Chondrocyte (in vitro differentiated cells): ENCODE measurements around the gene CRAMP1. TPM values are rescaled to one million over a fixed set of nuclear protein-coding genes. Genes with fewer than 3 reads are reported as not detected.

ENCODE experiments used
- DNase-seq: peaks from one replicate; pipeline ENCODE4 v3.0.0; 2021; ENCODE audit warnings: mixed read lengths, low spot score
- H3K27ac Mint-ChIP-seq: one replicate; pipeline ENCODE4 v1.8.0; 2021; ENCODE audit warnings: mild to moderate bottlenecking, moderate library complexity, mixed read lengths; ENCODE audit not compliant: unreplicated experiment
- H3K27me3 Mint-ChIP-seq: 2 replicates; pipeline ENCODE4 v1.8.0; 2021; ENCODE audit warnings: low read depth, mixed read lengths
- H3K36me3 Mint-ChIP-seq: 2 replicates; pipeline ENCODE4 v1.8.0; 2021; ENCODE audit warnings: low read depth, mixed read lengths
- H3K4me1 Mint-ChIP-seq: 2 replicates; pipeline ENCODE4 v1.8.0; 2021; ENCODE audit warnings: low read depth, mild to moderate bottlenecking, mixed read lengths
- H3K4me3 Mint-ChIP-seq: one replicate; pipeline ENCODE4 v1.8.0; 2021; ENCODE audit warnings: mild to moderate bottlenecking, moderate library complexity, mixed read lengths; ENCODE audit not compliant: unreplicated experiment
- H3K9me3 Mint-ChIP-seq: 2 replicates; pipeline ENCODE4 v1.8.0; 2021; ENCODE audit warnings: low read depth, mixed read lengths
- CTCF ChIP-seq: fragments of 200-600 bp; sonication (generic); IDR thresholded peaks from 2 replicates; pipeline ENCODE4 v1.5.0; 2021; ENCODE audit warnings: antibody characterized with exemption, mild to moderate bottlenecking, moderate library complexity
- total RNA-seq: library from RNA; stranded (reverse); gene quantifications from 3 replicates; pipeline ENCODE4 v1.2.1, GENCODE V29; 2021

CRAMP1 gene
- total RNA-seq, 1 donor from 2014 or later = 20.5 TPM

DNA sequence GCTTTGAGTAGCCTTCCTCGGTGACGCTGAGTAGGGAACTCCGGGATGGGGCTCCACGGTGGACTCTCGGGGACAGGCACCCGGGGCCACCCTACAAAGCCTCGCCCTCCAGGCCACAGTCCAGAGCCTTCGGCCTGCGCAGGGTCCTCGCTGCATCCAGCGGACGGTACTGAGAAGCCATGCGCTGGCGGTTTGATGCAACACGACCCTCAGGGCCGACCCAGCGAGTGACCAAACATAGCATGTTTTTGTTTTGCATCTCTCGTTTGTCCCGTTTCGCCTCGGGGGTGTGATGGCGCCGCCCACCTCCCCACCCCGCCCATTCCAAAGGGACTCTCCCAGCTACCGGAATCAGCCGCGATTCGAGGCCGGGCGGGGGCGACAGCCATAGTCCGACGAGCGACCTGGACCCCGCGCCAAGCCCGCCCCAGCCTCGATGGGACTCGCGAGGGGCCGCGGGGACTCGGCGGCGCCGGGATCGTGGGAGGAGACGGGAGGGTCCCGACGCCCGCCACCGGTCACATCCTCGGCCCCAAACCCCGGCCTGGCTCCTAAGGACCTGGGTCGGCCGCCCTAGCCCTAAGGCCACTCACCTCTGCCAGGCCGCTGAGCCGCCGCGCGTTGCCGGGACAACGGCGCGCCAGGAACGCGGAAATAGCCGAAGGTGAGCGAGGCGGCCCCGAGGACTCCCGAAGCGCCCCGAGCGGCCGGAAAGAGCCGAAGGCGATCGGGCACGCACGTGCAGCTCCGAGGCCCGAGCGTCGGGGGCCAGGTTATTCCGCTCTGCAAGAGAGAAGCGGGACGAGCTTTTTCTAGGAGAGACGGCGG lies 1.9 kb upstream of the CRAMP1 start:
- H3K4me1 Mint-ChIP-seq = peaks cover 36% of the 10 kb centered on the region
- no peak for DNase-seq
- H3K27me3 Mint-ChIP-seq = no peaks in the 10 kb centered on the region
- peak overlapping the region; percentile 79 for H3K27ac Mint-ChIP-seq
- H3K4me3 Mint-ChIP-seq = peak overlapping the region; percentile 76
- no peak for TF ChIP-seq CTCF
- peaks cover 3% of the 10 kb centered on the region for H3K36me3 Mint-ChIP-seq
- H3K9me3 Mint-ChIP-seq = no peaks in the 10 kb centered on the region

DNA sequence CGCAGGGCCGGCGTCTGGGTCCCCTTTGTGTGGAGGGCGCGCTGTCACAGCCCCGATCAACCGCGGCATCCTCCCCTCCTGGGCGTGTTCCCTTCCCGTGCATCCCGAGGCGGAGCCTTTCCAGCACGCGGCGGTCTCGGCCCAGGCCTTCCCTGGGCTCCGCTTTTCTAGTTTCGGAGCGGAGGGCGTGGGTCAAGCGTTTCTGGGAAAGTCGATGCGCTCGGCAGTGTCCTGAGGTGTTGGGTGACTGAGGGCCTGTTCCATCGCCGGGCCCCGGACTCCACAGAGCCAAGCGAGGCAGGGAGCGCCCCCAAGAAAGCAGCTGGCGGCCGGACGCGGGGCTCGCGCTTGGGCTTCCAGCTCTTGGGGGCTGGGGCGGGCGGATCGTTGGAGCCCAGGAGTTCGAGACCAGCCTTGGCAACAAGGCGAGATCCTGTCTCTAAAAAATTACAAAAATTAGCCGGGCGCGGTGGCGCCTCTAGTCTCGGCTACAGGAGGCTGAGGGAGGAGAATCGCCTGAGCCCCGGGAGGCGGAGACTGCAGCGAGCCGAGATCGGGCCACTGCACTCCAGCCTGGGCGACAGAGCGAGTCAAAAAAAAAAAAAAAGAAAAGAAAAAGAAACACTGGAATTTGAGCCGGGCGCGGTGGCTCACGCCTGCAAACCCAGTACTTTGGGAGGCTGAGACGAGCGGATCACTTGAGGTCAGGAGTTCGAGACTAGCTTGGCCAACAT lies 1.1 kb upstream of the CRAMP1 start:
- peaks cover 43% of the 10 kb centered on the region for H3K4me1 Mint-ChIP-seq
- H3K27ac Mint-ChIP-seq = peak overlapping the region; percentile 99
- H3K27me3 Mint-ChIP-seq = no peaks in the 10 kb centered on the region
- no peak for TF ChIP-seq CTCF
- no peak for DNase-seq
- peaks cover 3% of the 10 kb centered on the region for H3K36me3 Mint-ChIP-seq
- no peaks in the 10 kb centered on the region for H3K9me3 Mint-ChIP-seq
- peak overlapping the region; percentile 76 for H3K4me3 Mint-ChIP-seq

DNA sequence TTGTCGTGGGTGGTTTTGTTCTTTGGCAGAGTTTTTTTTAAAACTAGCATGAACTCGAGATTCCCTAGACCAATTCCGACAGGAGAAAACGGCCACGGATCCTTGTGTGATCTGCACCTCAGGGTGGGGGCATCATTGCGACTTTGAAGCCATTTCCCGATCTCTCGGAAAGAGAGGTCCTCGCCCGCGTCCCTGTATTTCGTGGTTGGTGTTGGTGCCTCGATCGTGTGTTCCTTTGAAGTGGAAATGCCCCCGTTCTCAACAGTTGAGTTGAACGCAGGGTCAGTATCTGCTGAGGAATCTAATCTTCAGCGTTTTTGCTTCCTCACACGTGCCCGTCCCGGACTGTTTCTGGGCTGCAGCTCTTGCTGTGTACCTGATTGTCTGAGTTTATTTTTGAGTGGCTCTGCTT lies 1.1 kb downstream of the CRAMP1 start:
- Mint-ChIP-seq H3K9me3 (no peaks in the 10 kb centered on the region), H3K36me3 (no peaks in the 10 kb centered on the region), H3K4me1 (peaks cover 47% of the 10 kb centered on the region), H3K27ac (peak overlapping the region; percentile 95), H3K4me3 (peak overlapping the region; percentile 91), H3K27me3 (no peaks in the 10 kb centered on the region)
- DNase-seq = no peak
- TF ChIP-seq CTCF = no peak

DNA sequence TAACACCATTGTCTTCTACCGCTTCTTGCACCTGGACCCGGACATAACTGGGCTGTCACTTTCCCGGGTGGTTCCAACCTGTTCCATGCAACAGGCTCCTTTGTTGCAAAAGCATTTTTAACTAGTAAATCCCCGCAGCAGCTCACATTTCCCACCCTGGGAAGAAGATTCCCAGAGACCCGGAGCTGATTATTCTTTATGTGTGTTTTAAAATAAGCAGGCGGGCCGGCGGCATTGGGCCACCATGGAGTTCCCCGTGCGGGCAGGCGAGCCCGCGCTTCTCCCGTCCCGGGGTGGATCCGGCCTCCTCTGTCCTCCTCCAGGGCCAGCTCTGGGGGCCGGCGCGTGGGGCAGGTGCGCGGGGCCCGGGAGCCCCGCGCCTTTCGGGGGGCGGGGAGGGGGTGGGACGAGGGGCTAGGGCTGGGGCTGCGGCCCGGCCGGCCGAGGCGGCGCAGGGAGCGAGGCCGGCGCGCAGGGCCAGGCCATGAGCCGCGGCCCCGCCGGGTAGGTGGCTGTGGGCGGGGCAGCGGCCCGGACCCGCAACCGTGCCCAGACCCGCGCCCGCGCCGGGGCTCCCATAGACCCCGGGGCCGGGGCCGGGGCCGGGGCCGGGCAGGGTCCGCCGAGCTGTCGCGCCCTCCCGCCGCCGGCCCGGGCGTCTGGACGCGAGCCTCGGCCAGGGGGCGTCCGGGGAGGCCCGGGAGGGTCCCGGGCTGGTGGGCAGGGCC lies 1.7 kb downstream of the CRAMP1 start:
- TF ChIP-seq CTCF = no peak
- Mint-ChIP-seq H3K27ac (peak overlapping the region; percentile 95), H3K9me3 (no peaks in the 10 kb centered on the region), H3K4me3 (peak overlapping the region; percentile 91), H3K27me3 (no peaks in the 10 kb centered on the region), H3K36me3 (no peaks in the 10 kb centered on the region), H3K4me1 (peaks cover 47% of the 10 kb centered on the region)
- DNase-seq = no peak
